ENCODE measurements around the gene C15orf40.

The C15orf40 gene

GRCh38 chr15:82952158-82953081 is 59.0 kb downstream of the C15orf40 start, which contains the start of gene HOMER2:
TSS of gene HOMER2 (minus strand) at chr15:82952720. CDS start at chr15:82952535, 185 bp downstream.
- no peak for DNase-seq (ENCODE audit: low read depth)
- H3K4me3 ChIP-seq (ENCODE audit: low read length), result peak within 1 kb of the TSS; percentile 48
- no peak for TF ChIP-seq CTCF (conservative IDR thresholded peaks at IDR 0.05; ENCODE audit: low read depth, low read length)

- DNase-seq (ENCODE audit: low read depth), result no peak
- H3K4me3 ChIP-seq (ENCODE audit: low read length), result peak overlapping the region; percentile 48
- no peak for TF ChIP-seq CTCF (conservative IDR thresholded peaks at IDR 0.05; ENCODE audit: low read depth, low read length)
These were observed 59.8 kb downstream of the C15orf40 start for GRCh38 chr15:82951472-82952157.

GRCh38 chr15:82950746-82951370 is 60.6 kb downstream of the C15orf40 start:
- TF ChIP-seq CTCF (conservative IDR thresholded peaks at IDR 0.05; ENCODE audit: low read depth, low read length), result no peak
- H3K4me3 ChIP-seq (ENCODE audit: low read length), result peak overlapping the region; percentile 48
- no peak for DNase-seq (ENCODE audit: low read depth)

GRCh38 chr15:82950295-82950694 is 61.1 kb downstream of the C15orf40 start:
- peak overlapping the region; percentile 7 for H3K4me3 ChIP-seq (ENCODE audit: low read length)
- no peak for DNase-seq (ENCODE audit: low read depth)
- TF ChIP-seq CTCF (conservative IDR thresholded peaks at IDR 0.05; ENCODE audit: low read depth, low read length), result no peak

GRCh38 chr15:82946155-82946701 is 65.2 kb downstream of the C15orf40 start:
- DNase-seq (ENCODE audit: low read depth), result no peak
- no peak overlapping the region for H3K4me3 ChIP-seq (ENCODE audit: low read length)
- TF ChIP-seq CTCF (conservative IDR thresholded peaks at IDR 0.05; ENCODE audit: low read depth, low read length), result no peak

- TF ChIP-seq CTCF (conservative IDR thresholded peaks at IDR 0.05; ENCODE audit: low read depth, low read length), result no peak
- no peak for DNase-seq (ENCODE audit: low read depth)
- H3K4me3 ChIP-seq (ENCODE audit: low read length), result no peak overlapping the region
These were observed 66.1 kb downstream of the C15orf40 start for GRCh38 chr15:82945326-82945725.

All from retinal pigment epithelial cell (primary cell).